ENCODE results near the gene NCKAP5. TPM values are rescaled to one million over a fixed set of nuclear protein-coding genes. Genes with fewer than 3 reads are reported as not detected.

The NCKAP5 gene
- total and polyA plus RNA-seq, 8 donors, result 4.0 to 22.1 (median 14.4) TPM

GRCh38 chr2:133175926-133176325 is 392.3 kb downstream of the NCKAP5 start:
- no peaks in the 10 kb centered on the region for H3K9me3 ChIP-seq
- H3K27ac ChIP-seq, result no peak overlapping the region
- TF ChIP-seq, protein P1, sequence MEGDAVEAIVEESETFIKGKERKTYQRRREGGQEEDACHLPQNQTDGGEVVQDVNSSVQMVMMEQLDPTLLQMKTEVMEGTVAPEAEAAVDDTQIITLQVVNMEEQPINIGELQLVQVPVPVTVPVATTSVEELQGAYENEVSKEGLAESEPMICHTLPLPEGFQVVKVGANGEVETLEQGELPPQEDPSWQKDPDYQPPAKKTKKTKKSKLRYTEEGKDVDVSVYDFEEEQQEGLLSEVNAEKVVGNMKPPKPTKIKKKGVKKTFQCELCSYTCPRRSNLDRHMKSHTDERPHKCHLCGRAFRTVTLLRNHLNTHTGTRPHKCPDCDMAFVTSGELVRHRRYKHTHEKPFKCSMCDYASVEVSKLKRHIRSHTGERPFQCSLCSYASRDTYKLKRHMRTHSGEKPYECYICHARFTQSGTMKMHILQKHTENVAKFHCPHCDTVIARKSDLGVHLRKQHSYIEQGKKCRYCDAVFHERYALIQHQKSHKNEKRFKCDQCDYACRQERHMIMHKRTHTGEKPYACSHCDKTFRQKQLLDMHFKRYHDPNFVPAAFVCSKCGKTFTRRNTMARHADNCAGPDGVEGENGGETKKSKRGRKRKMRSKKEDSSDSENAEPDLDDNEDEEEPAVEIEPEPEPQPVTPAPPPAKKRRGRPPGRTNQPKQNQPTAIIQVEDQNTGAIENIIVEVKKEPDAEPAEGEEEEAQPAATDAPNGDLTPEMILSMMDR (IDR thresholded peaks at IDR 0.05), result no peak
- no peaks in the 10 kb centered on the region for H3K27me3 ChIP-seq
- ATAC-seq (no peak), DNase-seq (no peak)
- no peaks in the 10 kb centered on the region for H3K4me1 ChIP-seq
- no peak overlapping the region for H3K4me3 ChIP-seq
- no peaks in the 10 kb centered on the region for H3K36me3 ChIP-seq
- intact Hi-C loops (cut with DNase I), result loop anchor here in 1 of 2 donors (10.0 kb wide), 1 partner anchor 631 kb away; no protein-coding TSS in a partner anchor

DNA sequence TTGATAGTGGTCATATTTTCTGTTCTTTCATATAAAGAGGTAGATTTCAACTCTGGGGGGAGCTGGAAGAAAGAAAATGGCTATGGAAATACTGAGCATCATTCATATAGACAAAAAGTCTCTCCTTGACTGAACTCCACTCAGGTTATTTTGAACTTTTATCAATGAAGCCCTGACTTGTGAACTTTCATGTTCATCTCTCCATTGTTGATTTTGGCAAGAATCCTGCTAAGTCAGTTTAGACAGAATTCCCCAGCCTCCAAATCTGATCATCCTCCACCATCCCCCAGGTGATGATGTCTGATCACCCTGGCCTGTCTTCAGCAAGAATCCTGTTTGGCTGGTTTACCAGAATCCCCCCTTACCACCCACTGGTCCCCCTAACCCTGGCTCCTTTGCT is 395.0 kb downstream of the NCKAP5 start:
- intact Hi-C loops (cut with DNase I), result loop anchor here in 1 of 2 donors (10.0 kb wide), 1 partner anchor 628 kb away; no protein-coding TSS in a partner anchor
- Histone ChIP-seq H3K27me3 (no peaks in the 10 kb centered on the region), H3K4me1 (no peaks in the 10 kb centered on the region), H3K4me3 (no peak overlapping the region), H3K9me3 (no peaks in the 10 kb centered on the region), H3K27ac (no peak overlapping the region), H3K36me3 (no peaks in the 10 kb centered on the region)
- ATAC-seq (no peak), DNase-seq (no peak)
- TF ChIP-seq, protein P1 (IDR thresholded peaks at IDR 0.05), result no peak

GRCh38 chr2:133171393-133172004 is 396.8 kb downstream of the NCKAP5 start:
- DNase-seq (peak in 2 of 4 donors; percentile 42 to 63), ATAC-seq (peak; percentile 79)
- H3K4me1 ChIP-seq, result no peaks in the 10 kb centered on the region
- intact Hi-C loops (cut with DNase I), result loop anchor here in 1 of 2 donors (10.0 kb wide), 1 partner anchor 627 kb away; no protein-coding TSS in a partner anchor
- H3K27me3 ChIP-seq, result no peaks in the 10 kb centered on the region
- no peaks in the 10 kb centered on the region for H3K36me3 ChIP-seq
- TF ChIP-seq, protein P1 (IDR thresholded peaks at IDR 0.05), result peak; percentile 22 to 61
- no peak overlapping the region for H3K4me3 ChIP-seq
- no peak overlapping the region for H3K27ac ChIP-seq
- no peaks in the 10 kb centered on the region for H3K9me3 ChIP-seq

DNA sequence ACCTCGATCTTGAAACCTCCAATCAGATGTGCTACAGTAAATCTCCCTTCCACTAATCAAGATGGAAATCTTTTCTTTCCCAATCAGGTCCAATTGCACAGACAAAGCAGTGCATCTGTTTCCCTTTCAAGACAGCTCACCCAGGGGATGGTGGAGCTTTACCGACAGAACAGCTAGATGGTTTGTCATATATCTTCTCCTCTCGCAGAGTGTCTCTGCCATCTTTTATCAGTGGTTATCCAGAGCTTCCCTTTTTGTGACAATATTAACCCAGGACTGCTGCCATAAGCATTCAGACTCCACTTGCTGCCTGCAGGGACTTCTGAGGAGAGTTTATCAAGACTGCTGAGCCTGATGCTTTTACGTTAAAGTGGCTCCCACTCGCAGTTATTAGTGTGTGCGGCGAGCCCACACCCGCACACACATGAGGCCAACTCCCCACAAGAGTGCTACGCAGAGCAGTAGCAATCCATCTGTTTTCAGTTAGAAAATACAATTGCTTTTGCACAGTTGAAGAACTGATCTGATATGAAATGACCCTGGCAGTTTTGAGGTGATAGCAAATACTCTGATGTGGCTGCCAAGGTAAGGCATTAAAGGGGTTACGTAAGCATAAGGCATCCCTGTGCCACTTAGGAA is 398.9 kb downstream of the NCKAP5 start:
- no peaks in the 10 kb centered on the region for H3K27me3 ChIP-seq
- TF ChIP-seq, protein P1 (IDR thresholded peaks at IDR 0.05), result no peak
- no peaks in the 10 kb centered on the region for H3K9me3 ChIP-seq
- DNase-seq (no peak), ATAC-seq (no peak)
- H3K4me1 ChIP-seq, result no peaks in the 10 kb centered on the region
- intact Hi-C loops (cut with DNase I), result no loop called here
- H3K4me3 ChIP-seq, result no peak overlapping the region
- H3K27ac ChIP-seq, result no peak overlapping the region
- no peaks in the 10 kb centered on the region for H3K36me3 ChIP-seq

- H3K4me1 ChIP-seq, result no peaks in the 10 kb centered on the region
- no peak overlapping the region for H3K4me3 ChIP-seq
- TF ChIP-seq, protein P1 (IDR thresholded peaks at IDR 0.05), result no peak
- no peak overlapping the region for H3K27ac ChIP-seq
- H3K27me3 ChIP-seq, result no peaks in the 10 kb centered on the region
- ATAC-seq, result no peak
- H3K9me3 ChIP-seq, result no peaks in the 10 kb centered on the region
- no peak for DNase-seq
- no peaks in the 10 kb centered on the region for H3K36me3 ChIP-seq
- intact Hi-C loops (cut with DNase I), result no loop called here
Measured at GRCh38 chr2:133167990-133168389, 400.3 kb downstream of the NCKAP5 start.
